Natural killer cell (primary cell): ENCODE data around the gene KMT2B. TPM values are rescaled to one million over a fixed set of nuclear protein-coding genes. Genes with fewer than 3 reads are reported as not detected.

Experiments
- ATAC-seq, 3 donors: fragments of 150-1000 bp in 2 of 3; fragments of 200-7000 bp in 1 of 3; cut with Tn5 transposase; 1 replicate in 1 of 3; 2 replicates in 2 of 3; pipeline ENCODE4 v1.10.0; 2021; ENCODE audit warnings: mild to moderate bottlenecking in 2 of 3, moderate library complexity in 2 of 3
- DNase-seq, 2 donors: peaks; one replicate each; pipeline versions ENCODE4 v3.0.0 to v3.0.0-alpha.2; 2013 to 2021; ENCODE audit warnings: mixed read lengths in 1 of 2
- H3K27ac ChIP-seq: one replicate; pipeline ENCODE4 v1.5.1; 2013; ENCODE audit warnings: mild to moderate bottlenecking, low read length
- H3K27me3 ChIP-seq: one replicate; pipeline ENCODE4 v1.6.1; 2013; ENCODE audit warnings: low read length; ENCODE audit not compliant: control insufficient read depth, insufficient read depth
- H3K36me3 ChIP-seq: one replicate; pipeline ENCODE4 v1.6.1; 2013; ENCODE audit warnings: low read length; ENCODE audit not compliant: control insufficient read depth, insufficient read depth
- H3K4me1 ChIP-seq: one replicate; pipeline ENCODE4 v1.6.1; 2013; ENCODE audit warnings: low read length; ENCODE audit not compliant: control insufficient read depth, insufficient read depth
- H3K4me3 ChIP-seq: one replicate; pipeline ENCODE4 v1.5.1; 2013; ENCODE audit warnings: low read length
- H3K9me3 ChIP-seq: one replicate; pipeline ENCODE4 v1.6.1; 2013; ENCODE audit warnings: low read length; ENCODE audit not compliant: control insufficient read depth, insufficient read depth
- H3K27ac Mint-ChIP-seq, 2 donors: one replicate each; pipeline ENCODE4 v1.8.0; 2022; ENCODE audit warnings: mild to moderate bottlenecking in 2 of 2, mixed read lengths in 2 of 2, moderate library complexity in 1 of 2
- H3K27me3 Mint-ChIP-seq, 2 donors: one replicate each; pipeline ENCODE4 v1.8.0; 2022; ENCODE audit warnings: low read depth in 2 of 2, mixed read lengths in 2 of 2
- H3K36me3 Mint-ChIP-seq: one replicate; pipeline ENCODE4 v1.8.0; 2022; ENCODE audit warnings: mixed read lengths
- H3K4me1 Mint-ChIP-seq, 2 donors: one replicate each; pipeline ENCODE4 v1.8.0; 2022; ENCODE audit warnings: mixed read lengths in 2 of 2
- H3K4me3 Mint-ChIP-seq: one replicate; pipeline ENCODE4 v1.8.0; 2022; ENCODE audit warnings: mild to moderate bottlenecking, moderate library complexity, mixed read lengths
- H3K9me3 Mint-ChIP-seq, 2 donors: one replicate each; pipeline ENCODE4 v1.8.0; 2022; ENCODE audit warnings: mixed read lengths in 2 of 2
- CTCF ChIP-seq: fragments of 200-600 bp; IDR thresholded peaks from one replicate; pipeline ENCODE4 v1.8.0; 2022; ENCODE audit warnings: antibody characterized with exemption
- WGBS: methylation state at CpG from one replicate; pipeline ENCODE4 v1.1.7; 2013; ENCODE audit warnings: missing lambda C conversion rate; ENCODE audit not compliant: insufficient coverage; 5-methylcytosine and 5-hydroxymethylcytosine counted together
- intact Hi-C: fragments of 100-400 bp; cut with micrococcal nuclease; formaldehyde crosslinking; loops from one replicate; pipeline ENCODE4 v1.14.2; 2022
- total RNA-seq, 4 donors: library from RNA; stranded (reverse); fragments of 120-200 nt in 1 of 4; gene quantifications; one replicate each; pipeline versions ENCODE4 v1.2.3 to v1.2.4, GENCODE V29; 2013 to 2022

KMT2B gene
- total RNA-seq, 3 donors from 2014 or later (not counting 1 experiment from before 2014, with no cell fraction given) = 60.8 to 70.9 (median 70.7) TPM

GRCh38 chr19:35760711-35761349 lies 43.0 kb downstream of the KMT2B start:
- intact Hi-C loops = no loop called here
- no peaks in the 10 kb centered on the region for H3K9me3 Mint-ChIP-seq
- H3K36me3 ChIP-seq = peaks cover 24% of the 10 kb centered on the region
- no peak overlapping the region for H3K27ac Mint-ChIP-seq
- H3K4me3 Mint-ChIP-seq = peak overlapping the region; percentile 4
- no peak for TF ChIP-seq CTCF
- no peaks in the 10 kb centered on the region for H3K27me3 ChIP-seq
- no peak overlapping the region for H3K27ac ChIP-seq
- peaks cover 0 to 11% of the 10 kb centered on the region in 2 donors for H3K27me3 Mint-ChIP-seq
- H3K4me3 ChIP-seq = no peak overlapping the region
- DNase-seq (no peak), ATAC-seq (no peak)
- peaks cover 27% of the 10 kb centered on the region for H3K4me1 ChIP-seq
- H3K36me3 Mint-ChIP-seq = no peaks in the 10 kb centered on the region
- no peaks in the 10 kb centered on the region for H3K9me3 ChIP-seq
- H3K4me1 Mint-ChIP-seq = peaks cover 29 to 31% of the 10 kb centered on the region in 2 donors
- WGBS = 95% methylated on average over 4 of the region's 4 CpGs

- no peak overlapping the region for H3K4me3 ChIP-seq
- H3K27ac Mint-ChIP-seq = no peak overlapping the region
- H3K9me3 Mint-ChIP-seq = no peaks in the 10 kb centered on the region
- DNase-seq (no peak), ATAC-seq (no peak)
- WGBS = 97% methylated on average over 17 of the region's 17 CpGs
- no peak overlapping the region for H3K27ac ChIP-seq
- H3K36me3 Mint-ChIP-seq = no peaks in the 10 kb centered on the region
- H3K4me1 ChIP-seq = no peaks in the 10 kb centered on the region
- no peaks in the 10 kb centered on the region for H3K9me3 ChIP-seq
- intact Hi-C loops = no loop called here
- H3K36me3 ChIP-seq = peaks cover 27% of the 10 kb centered on the region
- no peak overlapping the region for H3K4me3 Mint-ChIP-seq
- H3K27me3 ChIP-seq = no peaks in the 10 kb centered on the region
- H3K27me3 Mint-ChIP-seq = no peaks in the 10 kb centered on the region
- peaks cover 0 to 1% of the 10 kb centered on the region in 2 donors for H3K4me1 Mint-ChIP-seq
- TF ChIP-seq CTCF = no peak
Measured at GRCh38 chr19:35764432-35765315, 46.9 kb downstream of the KMT2B start.

- Mint-ChIP-seq H3K4me3 (no peak overlapping the region), H3K36me3 (no peaks in the 10 kb centered on the region), H3K4me1 (no peaks in the 10 kb centered on the region), H3K27ac (no peak overlapping the region), H3K27me3 (no peaks in the 10 kb centered on the region), H3K9me3 (no peaks in the 10 kb centered on the region)
- Histone ChIP-seq H3K27me3 (no peaks in the 10 kb centered on the region), H3K27ac (no peak overlapping the region), H3K4me1 (no peaks in the 10 kb centered on the region), H3K4me3 (no peak overlapping the region), H3K36me3 (peaks cover 21% of the 10 kb centered on the region), H3K9me3 (no peaks in the 10 kb centered on the region)
- intact Hi-C loops = no loop called here
- TF ChIP-seq CTCF = no peak
- ATAC-seq (no peak), DNase-seq (no peak)
- WGBS = 98% methylated on average over 8 of the region's 11 CpGs
Measured at GRCh38 chr19:35766571-35767104, 48.8 kb downstream of the KMT2B start.
